CD4-positive, alpha-beta T cell treated with Interleukin-6 at 100 ng/mL for 8 hours (primary cell): ENCODE results near the gene SMAD5.

Source experiments
- DNase-seq: peaks from one replicate; pipeline ENCODE4 v3.0.0-alpha.2; 2020; ENCODE audit warnings: mixed read lengths, low spot score

The SMAD5 gene

GRCh38 chr5:136115183-136115865 lies 17.3 kb upstream of the SMAD5 start:
- no peak for DNase-seq

- no peak for DNase-seq
Observed at GRCh38 chr5:136120529-136120928, 12.1 kb upstream of the SMAD5 start.

GRCh38 chr5:136123236-136123768 lies 9.3 kb upstream of the SMAD5 start:
- DNase-seq: no peak

GRCh38 chr5:136127560-136127959 lies 5.1 kb upstream of the SMAD5 start:
- no peak for DNase-seq

DNA sequence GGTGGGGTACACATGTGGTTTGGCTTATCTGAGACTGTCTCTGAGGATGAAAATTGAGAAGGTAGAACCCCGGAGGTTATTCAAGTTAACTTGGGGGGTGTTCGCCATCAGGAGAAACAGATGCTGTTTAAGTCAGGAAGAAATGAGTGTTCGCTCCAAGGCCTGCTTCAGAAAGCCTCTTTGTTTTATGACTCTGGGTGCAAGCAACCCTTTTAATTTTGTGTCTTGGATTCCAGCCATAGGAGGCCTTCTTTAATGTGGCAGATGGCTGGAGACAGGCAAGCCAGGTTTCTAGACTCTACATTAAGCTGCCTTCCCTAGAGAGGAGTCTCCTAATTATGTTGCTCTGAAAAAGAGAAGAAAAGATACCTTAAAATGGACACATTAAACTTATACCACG lies 4.2 kb upstream of the SMAD5 start:
- DNase-seq: no peak

GRCh38 chr5:136129445-136129844 lies 3.2 kb upstream of the SMAD5 start:
- no peak for DNase-seq

GRCh38 chr5:136130581-136130980 lies 2.1 kb upstream of the SMAD5 start:
- no peak for DNase-seq

DNA sequence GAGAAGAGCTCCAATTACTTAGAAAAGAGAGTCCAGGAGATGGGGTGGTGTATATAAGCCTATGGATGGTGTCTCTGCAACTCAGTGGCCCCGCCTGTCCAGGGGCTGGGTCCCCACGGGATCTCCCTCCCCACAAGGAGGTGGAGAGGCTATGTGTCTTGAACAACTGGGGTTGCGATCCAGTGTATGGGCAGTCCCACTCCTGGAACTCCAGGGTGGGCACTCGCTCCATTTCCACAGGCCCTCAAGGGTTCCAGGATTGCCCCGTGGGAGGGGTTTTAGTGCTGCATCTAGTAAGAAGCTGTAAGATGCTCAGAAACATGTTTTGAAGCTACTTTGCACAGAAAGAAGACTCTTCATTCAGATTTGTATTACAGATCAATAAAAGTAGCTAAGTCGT lies 558 bp upstream of the SMAD5 start:
- no peak for DNase-seq

GRCh38 chr5:136133222-136133921 lies 727 bp downstream of the SMAD5 start:
- no peak for DNase-seq

GRCh38 chr5:136133922-136134379 lies 1.3 kb downstream of the SMAD5 start:
- DNase-seq: no peak

DNA sequence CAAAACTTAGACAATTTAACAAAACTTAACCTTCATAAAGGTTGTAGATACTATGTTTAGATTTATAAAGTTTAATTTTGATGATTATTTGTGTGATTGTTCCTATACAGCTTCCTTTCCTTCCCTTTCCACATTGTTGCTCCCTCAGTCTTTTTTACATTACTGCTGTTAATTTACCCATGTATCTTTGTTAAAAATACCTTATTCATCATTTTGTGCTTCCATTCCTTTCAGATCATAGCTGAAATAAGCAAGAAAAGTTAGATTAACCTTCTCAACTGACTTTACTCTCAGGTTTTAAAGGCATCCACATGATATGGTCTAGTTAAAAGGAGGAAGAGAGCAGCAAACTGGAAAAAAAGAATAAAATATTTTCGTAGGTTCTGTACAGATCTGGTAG lies 2.0 kb downstream of the SMAD5 start:
- DNase-seq: no peak

DNA sequence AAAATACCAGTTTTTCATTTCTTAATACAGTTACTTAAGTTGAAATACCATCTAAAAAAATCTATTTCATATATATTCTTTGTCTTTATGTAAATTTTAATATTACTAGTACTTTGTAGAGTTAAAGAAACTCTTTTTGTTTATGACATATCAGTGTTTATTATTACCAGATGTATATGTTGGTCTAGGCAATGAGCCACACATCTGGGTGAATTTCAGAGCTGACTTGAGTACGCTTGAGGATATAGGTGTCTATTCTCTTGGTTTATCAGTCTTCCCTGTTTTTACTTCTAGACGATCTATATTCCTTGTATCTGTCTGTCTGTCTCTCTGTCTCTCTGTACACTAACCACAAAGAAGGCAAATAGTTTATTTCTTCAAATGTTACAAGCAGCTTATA lies 2.9 kb downstream of the SMAD5 start:
- DNase-seq: no peak

GRCh38 chr5:136137497-136138220 lies 5.0 kb downstream of the SMAD5 start:
- no peak for DNase-seq

DNA sequence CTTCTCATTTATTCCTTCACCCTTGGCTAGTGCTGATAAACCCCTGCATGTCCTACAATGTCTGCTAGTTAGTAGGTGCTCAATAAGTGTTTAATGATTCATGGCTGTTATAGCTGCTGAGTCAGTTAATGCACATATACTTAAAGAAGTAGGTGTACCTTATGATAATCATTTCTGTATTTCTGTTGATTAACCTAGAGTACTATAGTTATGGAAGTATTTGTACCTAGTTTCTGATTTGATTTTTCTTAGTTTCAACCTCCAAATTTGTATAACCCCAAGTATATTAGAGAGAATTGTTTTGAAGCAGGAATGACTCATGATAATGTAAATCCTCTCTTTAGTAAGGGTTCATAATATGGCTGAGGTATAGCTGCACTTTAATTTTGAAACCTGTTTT lies 8.9 kb downstream of the SMAD5 start:
- no peak for DNase-seq

DNA sequence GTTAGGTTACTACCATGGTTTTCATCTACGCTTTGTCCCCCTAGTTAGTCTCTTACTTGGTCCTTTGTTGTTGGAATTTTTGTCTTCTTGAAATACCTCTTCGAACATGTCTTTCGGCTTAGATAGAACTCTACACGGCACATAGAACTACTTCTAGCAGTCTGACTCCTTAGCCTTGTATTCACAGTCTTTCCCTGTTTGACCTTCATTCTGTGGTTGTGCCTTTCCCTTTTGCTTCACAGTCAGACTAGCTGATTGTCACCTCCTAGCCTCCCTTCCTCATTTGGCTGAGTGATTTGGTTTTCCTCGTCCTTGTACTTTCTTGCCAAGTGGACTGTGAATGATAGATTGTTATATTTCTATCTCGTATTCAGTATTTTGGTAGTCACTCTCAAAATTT lies 10.7 kb downstream of the SMAD5 start:
- DNase-seq: no peak

DNA sequence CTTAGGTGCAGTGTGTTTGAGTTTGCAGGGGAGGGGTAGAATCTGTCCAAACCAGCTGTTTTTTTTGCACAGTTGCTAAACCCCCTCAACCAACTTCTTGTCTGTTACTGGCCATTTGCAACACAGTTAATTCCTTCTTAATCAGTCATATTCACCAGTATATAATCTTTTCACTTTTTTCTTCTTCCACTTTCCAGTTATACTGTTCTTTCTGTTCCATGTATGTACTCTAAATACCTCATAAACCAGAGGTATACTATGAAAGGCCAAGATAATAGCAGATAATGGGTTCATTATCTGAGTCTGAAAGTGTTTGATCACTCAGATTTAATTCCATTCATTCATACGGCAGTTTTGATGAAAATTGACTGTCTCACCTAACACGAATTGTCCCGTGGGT lies 11.1 kb downstream of the SMAD5 start:
- DNase-seq: no peak

- DNase-seq: no peak
Observed at GRCh38 chr5:136145030-136145429, 12.4 kb downstream of the SMAD5 start.

DNA sequence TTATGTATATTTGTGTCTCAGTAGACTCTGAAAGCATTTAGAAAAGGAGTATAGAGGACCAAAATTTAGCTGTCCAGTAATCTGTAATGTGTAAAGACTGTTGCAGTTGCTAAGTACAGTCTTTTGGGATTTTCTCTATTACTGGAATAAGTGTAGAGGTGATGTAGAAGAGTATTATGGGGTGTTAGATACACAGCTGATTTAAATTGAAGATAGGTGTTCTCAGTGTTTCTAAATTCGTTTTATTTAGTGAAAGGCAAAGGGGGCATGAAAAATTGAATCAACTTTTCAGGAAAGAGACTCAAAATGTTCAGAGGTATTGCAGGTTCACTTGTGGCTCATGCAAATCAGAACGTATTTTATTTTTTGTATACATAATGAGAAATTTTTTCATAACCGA lies 13.6 kb downstream of the SMAD5 start:
- DNase-seq: no peak

DNA sequence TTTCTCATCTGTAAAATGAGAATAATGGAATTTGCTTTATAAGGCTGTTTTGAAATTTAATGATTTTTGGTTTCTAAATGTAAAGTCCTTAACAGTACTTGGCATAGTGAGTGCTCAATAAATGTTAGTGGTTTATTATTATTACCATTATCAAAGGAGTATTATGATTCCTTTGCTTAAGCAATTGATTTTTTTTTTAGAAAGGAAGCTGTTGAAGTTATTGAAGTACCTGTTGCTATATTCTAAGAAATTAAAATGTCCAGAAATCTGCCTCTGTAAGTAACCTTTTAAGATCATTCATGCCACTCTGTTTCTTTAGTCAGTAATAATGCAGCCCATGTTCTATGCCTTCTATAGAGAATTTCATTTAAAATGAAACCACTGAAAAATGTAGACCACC lies 15.0 kb downstream of the SMAD5 start:
- no peak for DNase-seq

- no peak for DNase-seq
Observed at GRCh38 chr5:136149891-136150290, 17.2 kb downstream of the SMAD5 start.

- DNase-seq: no peak
Observed at GRCh38 chr5:136153581-136154236, 21.1 kb downstream of the SMAD5 start.

- DNase-seq: no peak
Observed at GRCh38 chr5:136155078-136155477, 22.4 kb downstream of the SMAD5 start.
